HEK293 (cell line): ENCODE results near the gene FOXK2.

Source experiments
- BCL11B ChIP-seq: fragments of 450-650 bp; formaldehyde crosslinking; IDR thresholded peaks from 2 replicates; pipeline ENCODE4 v1.5.1; 2016; ENCODE audit warnings: low read depth, missing biosample characterization, missing genetic modification characterization
- HOXD13 ChIP-seq: sonication (generic); formaldehyde crosslinking; IDR thresholded peaks from 2 replicates; pipeline ENCODE4 v1.8.0; 2022; ENCODE audit warnings: missing genetic modification reagents, borderline replicate concordance
- KLF10 ChIP-seq: fragments of 450-650 bp; IDR thresholded peaks from 2 replicates; pipeline ENCODE4 v1.5.1; 2018; ENCODE audit warnings: missing biosample characterization, mild to moderate bottlenecking, missing genetic modification characterization
- MEIS1 ChIP-seq: sonication (generic); formaldehyde crosslinking; IDR thresholded peaks from 2 replicates; pipeline ENCODE4 v1.8.1; 2022; ENCODE audit warnings: missing genetic modification reagents, mild to moderate bottlenecking, borderline replicate concordance
- MYNN ChIP-seq: fragments of 450-650 bp; formaldehyde crosslinking; IDR thresholded peaks from 2 replicates; pipeline ENCODE4 v1.5.1; 2016; ENCODE audit warnings: missing biosample characterization, missing genetic modification characterization, borderline replicate concordance
- SP2 ChIP-seq: fragments of 450-650 bp; formaldehyde crosslinking; IDR thresholded peaks from 2 replicates; pipeline ENCODE4 v1.5.1; 2016; ENCODE audit warnings: missing biosample characterization, missing genetic modification characterization
- ZBTB1 ChIP-seq: fragments of 450-650 bp; formaldehyde crosslinking; IDR thresholded peaks from 2 replicates; pipeline ENCODE4 v1.5.1; 2016; ENCODE audit warnings: missing biosample characterization, missing genetic modification characterization
- ZBTB10 ChIP-seq: fragments of 450-650 bp; formaldehyde crosslinking; IDR thresholded peaks from 2 replicates; pipeline ENCODE4 v1.5.1; 2016; ENCODE audit warnings: missing biosample characterization, missing genetic modification characterization
- ZBTB11 ChIP-seq: fragments of 450-650 bp; formaldehyde crosslinking; conservative IDR thresholded peaks from 2 replicates; pipeline ENCODE4 v1.5.1; 2016; ENCODE audit warnings: low read depth, missing biosample characterization, missing genetic modification characterization
- ZBTB17 ChIP-seq: fragments of 450-650 bp; formaldehyde crosslinking; IDR thresholded peaks from 2 replicates; pipeline ENCODE4 v1.5.1; 2016; ENCODE audit warnings: missing biosample characterization, missing genetic modification characterization
- ZBTB20 ChIP-seq: fragments of 450-650 bp; formaldehyde crosslinking; IDR thresholded peaks from 2 replicates; pipeline ENCODE4 v1.5.1; 2016; ENCODE audit warnings: missing biosample characterization, missing genetic modification characterization
- ZBTB26 ChIP-seq: fragments of 450-650 bp; formaldehyde crosslinking; optimal IDR thresholded peaks from 2 replicates; pipeline ENCODE3; 2016; ENCODE audit warnings: missing biosample characterization, mild to moderate bottlenecking, missing genetic modification characterization
- ZEB2 ChIP-seq: fragments of 450-650 bp; formaldehyde crosslinking; IDR thresholded peaks from 2 replicates; pipeline ENCODE4 v1.5.1; 2016; ENCODE audit warnings: missing biosample characterization, missing genetic modification characterization
- ZFP41 ChIP-seq: fragments of 450-650 bp; formaldehyde crosslinking; IDR thresholded peaks from 2 replicates; pipeline ENCODE4 v1.5.1; 2016; ENCODE audit warnings: missing biosample characterization, missing genetic modification characterization, borderline replicate concordance
- ZNF335 ChIP-seq: fragments of 450-650 bp; formaldehyde crosslinking; conservative IDR thresholded peaks from 2 replicates; pipeline ENCODE4 v1.5.1; 2016; ENCODE audit warnings: missing biosample characterization, missing genetic modification characterization
- ZNF366 ChIP-seq: fragments of 450-650 bp; formaldehyde crosslinking; conservative IDR thresholded peaks from 2 replicates; pipeline ENCODE4 v1.5.1; 2016; ENCODE audit warnings: missing biosample characterization, missing genetic modification characterization
- ZNF404 ChIP-seq: fragments of 450-650 bp; formaldehyde crosslinking; IDR thresholded peaks from 2 replicates; pipeline ENCODE4 v1.5.1; 2017; ENCODE audit warnings: missing biosample characterization, missing genetic modification characterization
- ZNF555 ChIP-seq: fragments of 450-650 bp; formaldehyde crosslinking; conservative IDR thresholded peaks from 2 replicates; pipeline ENCODE4 v1.5.1; 2017; ENCODE audit warnings: missing biosample characterization, mild to moderate bottlenecking, missing genetic modification characterization, inconsistent platforms
- ZNF560 ChIP-seq: fragments of 450-650 bp; formaldehyde crosslinking; IDR thresholded peaks from 2 replicates; pipeline ENCODE4 v1.5.1; 2017; ENCODE audit warnings: missing biosample characterization, missing genetic modification characterization, borderline replicate concordance
- ZNF610 ChIP-seq: fragments of 450-650 bp; formaldehyde crosslinking; IDR thresholded peaks from 2 replicates; pipeline ENCODE4 v1.5.1; 2016; ENCODE audit warnings: missing biosample characterization, missing genetic modification characterization, borderline replicate concordance
- ZNF629 ChIP-seq: fragments of 450-650 bp; formaldehyde crosslinking; IDR thresholded peaks from 2 replicates; pipeline ENCODE4 v1.5.1; 2017; ENCODE audit warnings: missing biosample characterization, missing genetic modification characterization
- ZNF747 ChIP-seq: fragments of 450-650 bp; formaldehyde crosslinking; IDR thresholded peaks from 2 replicates; pipeline ENCODE4 v1.5.1; 2016; ENCODE audit warnings: missing biosample characterization, missing genetic modification characterization
- ZNF785 ChIP-seq: fragments of 450-650 bp; formaldehyde crosslinking; IDR thresholded peaks from 2 replicates; pipeline ENCODE4 v1.5.1; 2016; ENCODE audit warnings: missing biosample characterization, missing genetic modification characterization
- ZSCAN4 ChIP-seq: fragments of 450-650 bp; formaldehyde crosslinking; IDR thresholded peaks from 2 replicates; pipeline ENCODE4 v1.5.1; 2017; ENCODE audit warnings: missing biosample characterization, missing genetic modification characterization
- ZSCAN5A ChIP-seq: fragments of 450-650 bp; formaldehyde crosslinking; IDR thresholded peaks from 2 replicates; pipeline ENCODE4 v1.5.1; 2016; ENCODE audit warnings: missing biosample characterization, missing genetic modification characterization
- TF ChIP-seq, protein P1 (sequence below): fragments of 450-650 bp; formaldehyde crosslinking; IDR thresholded peaks from 2 replicates; pipeline ENCODE4 v1.5.1; 2017; ENCODE audit warnings: missing biosample characterization, mild to moderate bottlenecking, missing genetic modification characterization, moderate library complexity
- TF ChIP-seq, protein P2 (sequence below): fragments of 450-650 bp; formaldehyde crosslinking; IDR thresholded peaks from 2 replicates; pipeline ENCODE4 v1.5.1; 2016; ENCODE audit warnings: missing biosample characterization, missing genetic modification characterization, borderline replicate concordance

The FOXK2 gene

DNA sequence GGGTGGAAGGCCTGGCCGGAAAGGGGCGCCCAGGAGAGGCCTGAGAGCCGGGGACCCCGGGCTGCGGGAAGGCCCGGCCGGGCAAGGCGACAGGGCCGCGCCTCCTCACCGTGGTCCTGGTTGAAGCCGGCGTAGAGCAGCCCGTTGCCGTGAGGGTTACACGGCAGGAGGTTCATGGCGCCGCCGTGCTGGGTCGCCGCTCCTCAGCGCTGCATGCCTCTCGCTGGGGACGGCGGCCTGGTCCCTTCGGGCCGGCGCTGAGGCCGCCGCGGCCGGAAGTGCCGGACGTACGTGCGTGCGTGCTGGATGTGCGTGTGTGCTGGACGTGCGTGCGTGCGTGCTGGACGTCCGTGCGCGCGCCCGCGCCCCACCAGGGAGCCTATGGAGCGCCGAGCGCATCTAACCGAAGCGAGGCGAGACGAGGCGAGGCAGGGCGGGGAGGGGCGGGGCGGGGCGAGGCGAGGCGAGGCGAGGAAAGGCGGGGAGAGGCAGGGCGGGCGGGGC is 128.7 kb downstream of the FOXK2 start, which contains the start of gene WDR45B (continued):
- peak; percentile 94 for TF ChIP-seq ZBTB26
- peak; percentile 95; the same call in 1 of the 2 replicates for TF ChIP-seq ZNF610 (tag by site-specific recombination)
- peak; percentile 47; the same call in 1 of the 2 replicates for TF ChIP-seq KLF10 (tag by site-specific recombination)
- peak; percentile 54; the same call in 1 of the 2 replicates for TF ChIP-seq HOXD13 (CRISPR knock-in tag)
- peak; percentile 79 for TF ChIP-seq ZSCAN5A (tag by site-specific recombination)
- peak; percentile 57 for TF ChIP-seq SP2 (tag by site-specific recombination)
- peak; percentile 49 for TF ChIP-seq BCL11B (tag by site-specific recombination)
- TF ChIP-seq ZNF785 (tag by site-specific recombination) = 0 out of 2 replicates have a peak, but pooled peaks have one; percentile 49
- TF ChIP-seq MEIS1 = no peak
- no peak for TF ChIP-seq ZNF366
- no peak for TF ChIP-seq ZNF560 (tag by site-specific recombination)
- no peak for TF ChIP-seq ZNF404 (tag by site-specific recombination)
- 0 out of 2 replicates have a peak, but pooled peaks have one; percentile 26 for TF ChIP-seq ZBTB10
- TF ChIP-seq, protein P1, sequence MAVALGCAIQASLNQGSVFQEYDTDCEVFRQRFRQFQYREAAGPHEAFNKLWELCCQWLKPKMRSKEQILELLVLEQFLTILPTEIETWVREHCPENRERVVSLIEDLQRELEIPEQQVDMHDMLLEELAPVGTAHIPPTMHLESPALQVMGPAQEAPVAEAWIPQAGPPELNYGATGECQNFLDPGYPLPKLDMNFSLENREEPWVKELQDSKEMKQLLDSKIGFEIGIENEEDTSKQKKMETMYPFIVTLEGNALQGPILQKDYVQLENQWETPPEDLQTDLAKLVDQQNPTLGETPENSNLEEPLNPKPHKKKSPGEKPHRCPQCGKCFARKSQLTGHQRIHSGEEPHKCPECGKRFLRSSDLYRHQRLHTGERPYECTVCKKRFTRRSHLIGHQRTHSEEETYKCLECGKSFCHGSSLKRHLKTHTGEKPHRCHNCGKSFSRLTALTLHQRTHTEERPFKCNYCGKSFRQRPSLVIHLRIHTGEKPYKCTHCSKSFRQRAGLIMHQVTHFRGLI (tag by site-specific recombination) = no peak
- peak; percentile 98 for TF ChIP-seq ZBTB1 (tag by site-specific recombination)
- peak; percentile 80 for TF ChIP-seq ZBTB20 (tag by site-specific recombination)
- TF ChIP-seq, protein P2, sequence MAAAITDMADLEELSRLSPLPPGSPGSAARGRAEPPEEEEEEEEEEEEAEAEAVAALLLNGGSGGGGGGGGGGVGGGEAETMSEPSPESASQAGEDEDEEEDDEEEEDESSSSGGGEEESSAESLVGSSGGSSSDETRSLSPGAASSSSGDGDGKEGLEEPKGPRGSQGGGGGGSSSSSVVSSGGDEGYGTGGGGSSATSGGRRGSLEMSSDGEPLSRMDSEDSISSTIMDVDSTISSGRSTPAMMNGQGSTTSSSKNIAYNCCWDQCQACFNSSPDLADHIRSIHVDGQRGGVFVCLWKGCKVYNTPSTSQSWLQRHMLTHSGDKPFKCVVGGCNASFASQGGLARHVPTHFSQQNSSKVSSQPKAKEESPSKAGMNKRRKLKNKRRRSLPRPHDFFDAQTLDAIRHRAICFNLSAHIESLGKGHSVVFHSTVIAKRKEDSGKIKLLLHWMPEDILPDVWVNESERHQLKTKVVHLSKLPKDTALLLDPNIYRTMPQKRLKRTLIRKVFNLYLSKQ (tag by site-specific recombination) = no peak
- no peak for TF ChIP-seq ZNF555
- TF ChIP-seq ZBTB11 (tag by site-specific recombination) = peak; percentile 79
- peak; percentile 72 for TF ChIP-seq ZSCAN4 (tag by site-specific recombination)
- no peak for TF ChIP-seq MYNN
- TF ChIP-seq ZNF747 (tag by site-specific recombination) = no peak
- no peak for TF ChIP-seq ZFP41 (tag by site-specific recombination)
- TF ChIP-seq ZEB2 (tag by site-specific recombination) = peak; percentile 23; the same call in 1 of the 2 replicates
- TF ChIP-seq ZBTB17 (tag by site-specific recombination) = peak; percentile 87
- TF ChIP-seq ZNF629 (tag by site-specific recombination) = peak; percentile 54
- TF ChIP-seq ZNF335 (tag by site-specific recombination) = peak; percentile 95
